K562 (cell line): Measurements from ENCODE around the gene CBFA2T3. TPM values are rescaled to one million over a fixed set of nuclear protein-coding genes. Genes with fewer than 3 reads are reported as not detected.

Source experiments
- CCNT2 ChIP-seq: IDR thresholded peaks from 2 replicates; pipeline ENCODE4 v1.6.1; 2011; ENCODE audit warnings: borderline replicate concordance, low read depth, mild to moderate bottlenecking, moderate library complexity, mixed read lengths, low read length; ENCODE audit not compliant: insufficient read length; ENCODE audit errors: extremely low read depth
- ERF ChIP-seq: fragments of 450-650 bp; formaldehyde crosslinking; IDR thresholded peaks from 2 replicates; pipeline ENCODE4 v1.4.0; 2020; ENCODE audit warnings: mild to moderate bottlenecking, mixed read lengths
- ETS2 ChIP-seq: IDR thresholded peaks from 2 replicates; pipeline ENCODE4 v1.6.1; 2016; ENCODE audit warnings: borderline replicate concordance, missing genetic modification characterization, mild to moderate bottlenecking, moderate library complexity, missing compliant biosample characterization; ENCODE audit not compliant: poor library complexity, severe bottlenecking
- MCM2 ChIP-seq: fragments of 450-650 bp; IDR thresholded peaks from 2 replicates; pipeline ENCODE4 v1.6.1; 2017; ENCODE audit warnings: low read depth, mild to moderate bottlenecking
- POLR2G ChIP-seq: fragments of 200-400 bp; formaldehyde crosslinking; IDR thresholded peaks from 2 replicates; pipeline ENCODE4 v1.6.1; 2017; ENCODE audit warnings: low read depth, mild to moderate bottlenecking, antibody characterized with exemption, low read length, moderate library complexity
- RBM14 ChIP-seq: fragments of 200-400 bp; formaldehyde crosslinking; IDR thresholded peaks from 2 replicates; pipeline ENCODE4 v1.6.1; 2018; ENCODE audit warnings: low read depth, mild to moderate bottlenecking, low read length, moderate library complexity, borderline replicate concordance; ENCODE audit not compliant: insufficient read depth
- ZNF830 ChIP-seq: fragments of 250-450 bp; sonication (Bioruptor Pico); IDR thresholded peaks from 2 replicates; pipeline ENCODE4 v1.5.0; 2021; ENCODE audit warnings: mild to moderate bottlenecking
- polyA plus RNA-seq, 8 experiments: library from polyadenylated mRNA; depleted of rRNA in 4 of 8; stranded (reverse) in 5 of 8; unstranded in 3 of 8; fragments of >200 nt; fragmentation: Nextera tagmentation in 2 of 8; fragmentation: Illumina TruSeq in 1 of 8; extraction: Ambion mirVana in 2 of 8; extraction: Trizol in 1 of 8; gene quantifications; 2 replicates each; pipeline versions ENCODE4 v1.2.1 to v1.2.3, GENCODE V29; 2011 to 2014; ENCODE audit warnings: inconsistent platforms in 1 of 8, missing spikeins in 1 of 8
- total RNA-seq, 7 experiments: library from RNA; depleted of rRNA in 6 of 7; stranded (reverse); fragments of >200 nt in 6 of 7; fragmentation: Illumina TruSeq in 2 of 7; extraction: Trizol in 2 of 7; gene quantifications; 2 replicates each; pipeline versions ENCODE4 v1.2.1 to v1.2.3, GENCODE V29; 2011 to 2021; ENCODE audit warnings: low replicate concordance in 1 of 7
- TF ChIP-seq, protein P1 (sequence below): sonication (generic); formaldehyde crosslinking; IDR thresholded peaks from 2 replicates; pipeline ENCODE4 v1.8.1; 2023; ENCODE audit warnings: mild to moderate bottlenecking, missing genetic modification reagents

Gene CBFA2T3
- total and polyA plus RNA-seq, 9 of the 15 experiments (the other 6 are each of a cell fraction or from before 2014, with no cell fraction given), result 2.3 to 145 (median 6.7) TPM

DNA sequence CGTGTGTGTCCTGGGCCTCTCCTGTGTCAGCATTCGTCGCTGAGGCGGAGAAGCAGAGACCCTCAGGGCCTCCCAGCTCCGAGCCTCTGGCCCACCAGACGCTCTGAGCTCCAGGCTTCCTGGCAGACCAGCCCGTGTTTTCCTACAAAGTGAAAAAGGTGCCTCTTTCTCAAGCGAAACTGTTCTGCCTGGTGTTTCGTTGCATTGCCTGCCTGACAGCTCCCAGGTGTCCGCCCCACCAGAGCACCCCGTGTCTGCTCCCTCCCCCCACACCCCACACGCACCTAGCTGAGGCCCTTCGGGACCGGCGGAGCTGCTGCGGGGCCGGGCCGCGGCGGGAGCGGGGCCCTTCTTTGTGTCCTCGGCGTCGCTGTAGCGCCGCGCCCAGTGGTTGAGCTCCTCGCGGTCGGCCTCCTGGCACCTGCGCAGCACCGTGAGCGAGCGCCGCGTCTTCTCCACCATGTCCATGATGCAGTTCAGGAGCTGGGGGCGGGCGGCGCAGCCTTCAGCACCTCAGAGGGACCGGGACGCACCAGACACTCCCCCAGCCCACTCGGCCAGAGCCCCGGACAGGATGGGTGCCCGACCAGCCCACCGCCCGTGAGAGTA, 95.9 kb downstream of the CBFA2T3 start (continued):
- TF ChIP-seq, protein P1, sequence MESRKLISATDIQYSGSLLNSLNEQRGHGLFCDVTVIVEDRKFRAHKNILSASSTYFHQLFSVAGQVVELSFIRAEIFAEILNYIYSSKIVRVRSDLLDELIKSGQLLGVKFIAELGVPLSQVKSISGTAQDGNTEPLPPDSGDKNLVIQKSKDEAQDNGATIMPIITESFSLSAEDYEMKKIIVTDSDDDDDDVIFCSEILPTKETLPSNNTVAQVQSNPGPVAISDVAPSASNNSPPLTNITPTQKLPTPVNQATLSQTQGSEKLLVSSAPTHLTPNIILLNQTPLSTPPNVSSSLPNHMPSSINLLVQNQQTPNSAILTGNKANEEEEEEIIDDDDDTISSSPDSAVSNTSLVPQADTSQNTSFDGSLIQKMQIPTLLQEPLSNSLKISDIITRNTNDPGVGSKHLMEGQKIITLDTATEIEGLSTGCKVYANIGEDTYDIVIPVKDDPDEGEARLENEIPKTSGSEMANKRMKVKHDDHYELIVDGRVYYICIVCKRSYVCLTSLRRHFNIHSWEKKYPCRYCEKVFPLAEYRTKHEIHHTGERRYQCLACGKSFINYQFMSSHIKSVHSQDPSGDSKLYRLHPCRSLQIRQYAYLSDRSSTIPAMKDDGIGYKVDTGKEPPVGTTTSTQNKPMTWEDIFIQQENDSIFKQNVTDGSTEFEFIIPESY (CRISPR knock-in tag), result peak; percentile 54; the same call in 1 of the 2 replicates
- TF ChIP-seq CCNT2 (peak; percentile 16), RBM14 (peak; percentile 76; the same call in 1 of the 2 replicates), POLR2G (peak; percentile 72), ZNF830 (CRISPR knock-in tag) (no peak), MCM2 (no peak), ERF (CRISPR knock-in tag) (no peak), ETS2 (tag) (no peak)
